AG10803 (cell line): Measurements from ENCODE around the gene SH3BP4.

Experiments
- DNase-seq: peaks from one replicate; pipeline ENCODE4 v3.0.0; 2010; ENCODE audit warnings: low read depth
- H3K4me3 ChIP-seq: 2 replicates; pipeline ENCODE4 v1.5.1; 2011; ENCODE audit warnings: mild to moderate bottlenecking, low read length, control low read depth
- TF ChIP-seq, protein P1 (sequence below): conservative IDR thresholded peaks from 2 replicates; pipeline ENCODE4 v1.5.1; 2011; ENCODE audit warnings: mild to moderate bottlenecking, low read length, control low read depth, inconsistent platforms

SH3BP4 gene

DNA sequence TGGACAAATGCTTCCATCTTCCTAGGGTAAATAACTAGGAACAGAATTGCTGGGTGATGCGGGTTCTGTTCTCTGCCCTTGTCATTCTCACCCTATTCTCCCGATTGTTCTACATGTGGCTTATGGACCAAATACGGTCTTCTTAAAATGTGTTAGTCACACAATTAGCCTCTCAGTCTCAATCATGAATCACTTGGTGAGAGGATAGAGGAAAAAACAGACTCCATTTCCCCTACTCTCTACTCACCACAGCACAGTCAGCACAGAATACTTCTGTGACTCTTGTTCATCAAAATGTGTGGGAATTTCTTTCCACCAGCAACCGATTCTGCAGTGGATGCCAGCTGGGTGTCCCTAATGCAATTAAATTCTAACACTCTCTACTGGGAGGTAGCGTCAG lies 125.2 kb downstream of the SH3BP4 start:
- H3K4me3 ChIP-seq = no peak overlapping the region
- TF ChIP-seq, protein P1, sequence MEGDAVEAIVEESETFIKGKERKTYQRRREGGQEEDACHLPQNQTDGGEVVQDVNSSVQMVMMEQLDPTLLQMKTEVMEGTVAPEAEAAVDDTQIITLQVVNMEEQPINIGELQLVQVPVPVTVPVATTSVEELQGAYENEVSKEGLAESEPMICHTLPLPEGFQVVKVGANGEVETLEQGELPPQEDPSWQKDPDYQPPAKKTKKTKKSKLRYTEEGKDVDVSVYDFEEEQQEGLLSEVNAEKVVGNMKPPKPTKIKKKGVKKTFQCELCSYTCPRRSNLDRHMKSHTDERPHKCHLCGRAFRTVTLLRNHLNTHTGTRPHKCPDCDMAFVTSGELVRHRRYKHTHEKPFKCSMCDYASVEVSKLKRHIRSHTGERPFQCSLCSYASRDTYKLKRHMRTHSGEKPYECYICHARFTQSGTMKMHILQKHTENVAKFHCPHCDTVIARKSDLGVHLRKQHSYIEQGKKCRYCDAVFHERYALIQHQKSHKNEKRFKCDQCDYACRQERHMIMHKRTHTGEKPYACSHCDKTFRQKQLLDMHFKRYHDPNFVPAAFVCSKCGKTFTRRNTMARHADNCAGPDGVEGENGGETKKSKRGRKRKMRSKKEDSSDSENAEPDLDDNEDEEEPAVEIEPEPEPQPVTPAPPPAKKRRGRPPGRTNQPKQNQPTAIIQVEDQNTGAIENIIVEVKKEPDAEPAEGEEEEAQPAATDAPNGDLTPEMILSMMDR = no peak

DNA sequence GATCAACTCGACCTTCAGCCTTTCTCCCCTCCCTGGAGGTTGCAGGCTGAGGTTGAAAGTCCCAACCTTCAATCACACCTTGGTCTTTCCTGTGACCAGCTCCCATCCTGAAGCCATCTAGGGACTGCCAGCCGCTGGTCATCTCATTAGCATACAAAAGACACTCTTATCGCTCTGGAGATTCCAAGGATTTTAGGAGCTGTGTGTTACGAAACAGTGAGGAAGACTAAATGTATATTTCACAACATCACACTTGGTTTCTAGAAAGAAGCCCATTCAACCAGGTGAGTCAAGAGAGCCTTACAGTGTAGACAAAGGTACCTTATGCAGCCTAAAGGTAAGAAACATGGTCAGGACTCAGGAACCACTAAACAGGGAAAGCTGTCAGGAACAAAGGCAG lies 126.4 kb downstream of the SH3BP4 start:
- no peak for DNase-seq
- H3K4me3 ChIP-seq = no peak overlapping the region
- TF ChIP-seq, protein P1 = no peak

More for the DNA sequence above, 125.2 kb downstream of the SH3BP4 start:
- peak; percentile 40 for DNase-seq

DNA sequence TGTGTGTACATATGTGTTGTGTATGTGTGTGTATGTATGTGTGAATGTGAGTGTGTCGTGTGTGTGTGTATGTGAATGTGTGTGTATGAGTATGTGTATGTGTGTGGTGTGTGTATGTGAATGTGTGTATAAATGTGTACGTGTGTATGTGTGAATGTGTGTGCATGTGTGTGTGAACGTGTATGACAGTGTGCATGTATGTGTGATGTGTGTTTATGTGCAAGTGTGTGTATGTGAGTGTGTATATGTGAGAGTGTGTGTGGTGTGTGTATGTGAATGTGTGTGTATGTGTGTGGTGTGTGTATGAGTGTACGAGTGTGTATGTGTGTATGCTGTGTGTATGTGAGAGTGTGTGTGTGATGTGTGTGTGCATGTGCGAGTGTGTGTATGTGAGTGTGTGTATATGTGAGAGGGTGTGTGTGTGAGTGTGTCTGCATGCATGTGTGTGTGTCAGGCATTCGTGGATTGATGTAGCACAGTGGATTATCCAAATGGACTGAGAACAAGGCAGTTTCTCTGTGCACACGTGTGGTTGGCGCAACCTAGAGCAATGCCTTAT lies 127.2 kb downstream of the SH3BP4 start:
- no peak for DNase-seq
- TF ChIP-seq, protein P1 = no peak
- no peak overlapping the region for H3K4me3 ChIP-seq

DNA sequence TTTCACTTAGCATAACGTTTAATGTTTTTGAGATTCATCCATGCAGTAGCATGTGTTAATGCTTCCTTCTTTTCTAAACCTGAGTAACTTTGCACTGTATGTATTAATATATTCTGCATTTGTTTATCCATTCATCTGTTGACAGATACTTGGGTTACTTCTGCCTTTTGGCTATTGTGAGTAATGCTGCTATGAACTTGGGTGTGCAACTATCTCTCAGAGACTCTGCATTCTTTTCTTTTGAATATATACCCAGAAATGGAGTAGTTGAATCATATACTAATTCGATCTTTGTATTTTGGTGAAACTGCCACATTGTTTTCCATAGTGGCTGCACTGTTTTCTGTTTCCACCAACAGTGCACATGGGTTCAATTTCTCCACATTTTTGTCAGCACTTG lies 128.3 kb downstream of the SH3BP4 start:
- H3K4me3 ChIP-seq = no peak overlapping the region
- TF ChIP-seq, protein P1 = no peak
- peak; percentile 53 for DNase-seq

DNA sequence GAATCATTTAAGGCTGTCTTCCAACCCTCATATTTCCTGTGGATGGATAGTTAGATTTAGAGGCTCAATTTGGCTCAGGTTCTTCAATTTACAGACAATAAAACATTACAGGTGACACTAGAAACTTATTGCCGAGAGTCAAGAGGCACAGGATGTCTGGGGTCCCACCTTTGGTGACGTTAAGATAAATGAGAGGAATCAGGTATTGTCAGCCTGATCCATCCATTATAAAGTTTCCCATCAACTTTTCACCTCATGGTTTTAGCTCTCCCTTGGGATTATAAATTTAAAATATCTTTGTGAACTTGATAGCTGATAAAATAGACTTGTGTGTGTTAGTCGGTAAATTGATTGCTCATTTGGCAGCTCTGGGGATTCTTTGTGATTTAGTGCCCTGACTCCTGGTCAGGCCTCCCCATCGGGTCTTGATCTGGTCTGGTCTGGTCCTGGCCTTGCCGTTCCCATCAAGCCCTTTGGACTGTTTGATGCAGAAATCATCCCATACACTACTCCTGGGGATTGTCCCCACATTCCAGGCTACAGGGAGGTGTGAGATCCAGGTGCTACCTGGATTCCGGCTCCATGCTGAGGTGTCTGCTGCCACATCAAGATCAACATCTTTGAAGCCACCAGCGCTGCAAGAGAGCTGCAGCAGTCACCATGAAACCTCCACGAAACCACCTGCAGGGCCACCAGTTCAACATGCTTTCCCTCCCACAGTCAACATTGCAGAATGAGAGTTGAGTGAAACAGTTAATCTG lies 130.9 kb downstream of the SH3BP4 start:
- H3K4me3 ChIP-seq = no peak overlapping the region
- TF ChIP-seq, protein P1 = no peak
- DNase-seq = no peak

DNA sequence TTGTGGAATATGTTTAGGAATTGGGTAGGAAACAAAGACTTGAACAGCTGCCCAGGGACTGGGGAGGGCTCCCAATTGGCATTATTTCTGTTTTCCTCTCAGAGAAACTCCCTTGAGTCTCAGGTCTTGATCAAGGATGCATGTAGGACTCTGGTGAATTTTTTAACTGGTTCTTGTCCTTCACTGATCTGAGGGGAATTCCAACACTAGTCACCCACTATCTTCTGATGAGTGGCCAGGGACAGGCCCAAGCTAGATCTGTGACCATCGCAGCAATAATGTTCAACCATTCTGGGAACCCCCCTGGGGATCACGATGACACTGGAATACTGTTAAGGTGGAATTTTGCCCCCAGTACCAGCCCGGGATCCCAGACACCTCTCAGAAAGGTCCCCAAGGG lies 132.0 kb downstream of the SH3BP4 start:
- TF ChIP-seq, protein P1 = no peak
- no peak overlapping the region for H3K4me3 ChIP-seq
- no peak for DNase-seq

DNA sequence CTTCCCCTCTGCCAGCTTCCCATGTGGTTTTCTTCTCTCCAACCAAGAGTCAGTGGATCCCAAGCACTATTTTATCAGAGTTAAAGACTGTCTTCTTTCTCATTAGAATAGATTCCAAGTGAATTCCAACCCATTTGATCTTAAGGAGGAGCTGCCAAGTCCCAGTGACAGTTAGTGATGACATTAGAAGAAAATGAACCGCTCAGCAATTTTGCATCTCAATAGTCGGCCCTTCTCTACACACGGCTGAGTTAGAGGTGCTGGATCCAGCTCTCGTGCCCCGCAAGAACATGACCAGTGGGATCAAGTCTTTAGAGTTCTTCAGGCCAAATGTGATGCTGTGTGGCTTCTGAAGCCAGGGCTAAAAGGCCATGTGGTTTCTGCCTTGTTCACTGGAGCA lies 132.6 kb downstream of the SH3BP4 start:
- H3K4me3 ChIP-seq = no peak overlapping the region
- no peak for DNase-seq
- TF ChIP-seq, protein P1 = no peak
